ENCODE data around the gene TRMT112.
"Not testable (repeated sequence)": the region's sequence is repeated elsewhere in the genome, so short reads cannot be mapped to it uniquely, and the experiment has no call there.

The TRMT112 gene

DNA sequence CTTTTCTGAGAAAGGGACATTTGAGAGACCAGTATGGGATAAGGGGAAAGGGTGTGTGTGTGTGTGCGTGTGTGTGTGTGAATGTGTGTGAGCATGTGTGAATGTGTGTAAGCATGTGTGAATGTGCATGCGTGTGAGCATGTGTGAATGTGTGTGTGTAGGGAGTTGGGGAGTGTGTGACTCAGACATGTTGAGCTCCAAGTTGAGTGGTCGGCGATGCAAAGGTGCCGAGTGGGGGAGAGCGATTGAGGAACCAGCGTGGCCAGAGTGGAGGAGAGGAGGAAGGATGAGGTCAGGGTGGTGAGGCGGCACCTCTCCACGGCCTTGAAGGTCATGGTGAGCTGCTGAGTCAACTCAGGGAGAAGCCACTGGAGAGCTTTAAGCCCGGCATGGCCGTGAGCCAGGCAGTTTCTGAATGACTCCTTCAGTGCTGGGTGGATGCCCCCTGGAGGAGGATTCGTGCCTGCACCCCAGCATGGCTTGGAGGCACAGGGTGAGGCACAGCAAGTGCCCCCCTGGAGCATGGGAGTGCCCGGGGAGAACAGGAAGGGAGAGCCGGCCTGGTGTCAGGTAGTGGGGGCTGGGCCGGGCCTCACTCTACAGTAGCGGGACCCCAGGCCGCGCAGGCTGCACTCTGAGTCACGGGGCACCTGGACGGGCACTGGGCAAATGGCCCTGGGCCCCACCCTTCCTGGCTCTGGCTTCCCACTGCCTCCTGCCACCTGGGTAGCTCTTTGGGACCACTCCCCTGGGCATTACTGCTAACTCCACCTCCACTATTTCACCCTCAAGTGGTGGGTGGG, 14.4 kb upstream of the TRMT112 start:
- peak; percentile 44 to 69 for DNase-seq (ENCODE audit: low read depth in 2 of 2)

DNA sequence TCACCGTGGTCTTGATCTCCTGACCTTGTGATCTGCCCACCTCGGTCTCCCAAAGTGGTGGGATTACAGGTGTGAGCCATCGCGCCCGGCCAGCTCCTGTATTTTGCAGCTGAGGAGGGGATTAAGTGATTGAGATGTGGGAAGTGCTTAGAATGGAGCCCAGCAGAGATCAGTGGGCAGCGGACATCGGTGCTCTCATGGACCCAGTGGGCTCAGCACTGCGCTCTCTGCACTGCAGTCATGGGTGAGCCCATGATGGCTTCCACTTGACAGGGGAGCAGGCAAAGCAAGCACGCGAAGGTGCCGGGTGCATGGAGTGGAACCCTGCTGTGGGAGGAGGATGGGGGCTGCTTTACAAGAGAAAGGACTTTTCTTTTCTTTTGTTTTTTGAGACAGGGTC, 13.5 kb upstream of the TRMT112 start:
- no peak for DNase-seq (ENCODE audit: low read depth in 2 of 2)

- DNase-seq (ENCODE audit: low read depth in 2 of 2) = no peak
These were observed 10.6 kb upstream of the TRMT112 start for GRCh38 chr11:64327993-64328392.

DNA sequence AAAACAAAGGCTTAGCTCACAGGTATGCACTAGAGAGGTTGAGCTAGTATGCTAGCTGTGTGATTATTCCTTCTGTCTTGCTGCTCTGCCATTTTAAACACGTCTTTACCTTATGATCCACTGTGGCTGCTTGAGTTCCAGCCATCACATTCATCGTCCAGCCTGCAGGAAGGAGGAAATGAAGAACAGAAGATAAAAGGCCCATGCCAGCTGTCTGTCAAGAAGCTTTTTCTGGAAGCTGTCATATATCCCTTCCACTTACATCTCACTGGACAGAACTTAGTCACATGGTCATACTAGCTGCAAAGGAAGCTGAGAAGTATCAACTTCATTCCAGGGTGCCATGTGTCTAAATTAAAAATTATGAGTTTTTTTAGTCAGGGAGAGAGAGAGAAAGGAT, 10.0 kb upstream of the TRMT112 start:
- DNase-seq (ENCODE audit: low read depth in 2 of 2) = no peak

GRCh38 chr11:64324692-64325469, 7.5 kb upstream of the TRMT112 start:
- no peak for DNase-seq (ENCODE audit: low read depth in 2 of 2)

- not testable (repeated sequence) for DNase-seq (ENCODE audit: low read depth in 2 of 2)
These were observed 6.6 kb upstream of the TRMT112 start for GRCh38 chr11:64323984-64324383.

DNA sequence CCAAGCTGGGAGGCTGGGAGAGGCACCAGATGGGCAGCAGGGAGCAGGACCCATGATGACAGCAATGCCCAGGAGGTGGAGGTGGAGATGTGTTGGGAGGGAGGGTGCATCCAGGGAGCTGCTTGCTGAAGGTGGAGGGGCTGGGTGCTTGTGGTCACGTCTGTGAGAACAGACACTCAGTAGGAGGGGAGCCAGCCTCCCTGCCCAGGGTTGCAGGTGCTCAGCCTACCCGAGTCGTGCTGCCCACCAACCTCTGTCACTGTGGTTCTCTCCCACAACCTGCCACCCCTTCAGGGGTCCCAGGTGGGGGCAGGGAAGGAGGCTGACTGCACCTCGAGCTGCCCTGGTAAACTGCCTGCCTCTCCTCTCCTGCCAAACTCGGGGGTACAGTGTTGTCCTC, 6.0 kb upstream of the TRMT112 start:
- no peak for DNase-seq (ENCODE audit: low read depth in 2 of 2)

- no peak for DNase-seq (ENCODE audit: low read depth in 2 of 2)
These were observed 5.5 kb upstream of the TRMT112 start for GRCh38 chr11:64322925-64323260.

DNA sequence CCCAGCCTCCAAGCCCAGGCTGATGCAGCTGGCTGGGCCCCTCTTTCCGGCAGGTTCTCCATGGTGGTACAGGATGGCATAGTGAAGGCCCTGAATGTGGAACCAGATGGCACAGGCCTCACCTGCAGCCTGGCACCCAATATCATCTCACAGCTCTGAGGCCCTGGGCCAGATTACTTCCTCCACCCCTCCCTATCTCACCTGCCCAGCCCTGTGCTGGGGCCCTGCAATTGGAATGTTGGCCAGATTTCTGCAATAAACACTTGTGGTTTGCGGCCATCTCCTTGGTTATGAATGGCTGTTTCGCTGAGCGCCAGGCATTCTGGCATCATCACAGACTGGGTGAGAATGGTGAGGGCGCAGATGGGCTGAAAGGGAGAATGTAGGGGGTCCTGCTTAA, 4.2 kb upstream of the TRMT112 start:
- DNase-seq (ENCODE audit: low read depth in 2 of 2) = no peak

GRCh38 chr11:64321026-64321425, 3.7 kb upstream of the TRMT112 start:
- DNase-seq (ENCODE audit: low read depth in 2 of 2) = no peak

DNA sequence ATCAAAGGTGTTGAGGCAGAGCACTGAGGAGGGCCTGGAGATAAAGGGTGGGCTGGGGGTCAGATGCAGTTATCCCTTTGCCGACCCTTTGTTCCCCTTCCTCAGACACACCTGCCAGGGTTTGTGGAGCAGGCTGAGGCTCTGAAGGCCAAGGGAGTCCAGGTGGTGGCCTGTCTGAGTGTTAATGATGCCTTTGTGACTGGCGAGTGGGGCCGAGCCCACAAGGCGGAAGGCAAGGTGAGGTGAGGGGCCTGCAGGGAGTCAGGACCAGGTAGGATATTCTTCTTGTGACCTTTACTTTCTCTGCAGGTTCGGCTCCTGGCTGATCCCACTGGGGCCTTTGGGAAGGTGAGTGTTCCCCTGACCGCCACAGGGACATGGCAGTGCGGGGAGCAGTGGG, 3.2 kb upstream of the TRMT112 start:
- no peak for DNase-seq (ENCODE audit: low read depth in 2 of 2)

DNA sequence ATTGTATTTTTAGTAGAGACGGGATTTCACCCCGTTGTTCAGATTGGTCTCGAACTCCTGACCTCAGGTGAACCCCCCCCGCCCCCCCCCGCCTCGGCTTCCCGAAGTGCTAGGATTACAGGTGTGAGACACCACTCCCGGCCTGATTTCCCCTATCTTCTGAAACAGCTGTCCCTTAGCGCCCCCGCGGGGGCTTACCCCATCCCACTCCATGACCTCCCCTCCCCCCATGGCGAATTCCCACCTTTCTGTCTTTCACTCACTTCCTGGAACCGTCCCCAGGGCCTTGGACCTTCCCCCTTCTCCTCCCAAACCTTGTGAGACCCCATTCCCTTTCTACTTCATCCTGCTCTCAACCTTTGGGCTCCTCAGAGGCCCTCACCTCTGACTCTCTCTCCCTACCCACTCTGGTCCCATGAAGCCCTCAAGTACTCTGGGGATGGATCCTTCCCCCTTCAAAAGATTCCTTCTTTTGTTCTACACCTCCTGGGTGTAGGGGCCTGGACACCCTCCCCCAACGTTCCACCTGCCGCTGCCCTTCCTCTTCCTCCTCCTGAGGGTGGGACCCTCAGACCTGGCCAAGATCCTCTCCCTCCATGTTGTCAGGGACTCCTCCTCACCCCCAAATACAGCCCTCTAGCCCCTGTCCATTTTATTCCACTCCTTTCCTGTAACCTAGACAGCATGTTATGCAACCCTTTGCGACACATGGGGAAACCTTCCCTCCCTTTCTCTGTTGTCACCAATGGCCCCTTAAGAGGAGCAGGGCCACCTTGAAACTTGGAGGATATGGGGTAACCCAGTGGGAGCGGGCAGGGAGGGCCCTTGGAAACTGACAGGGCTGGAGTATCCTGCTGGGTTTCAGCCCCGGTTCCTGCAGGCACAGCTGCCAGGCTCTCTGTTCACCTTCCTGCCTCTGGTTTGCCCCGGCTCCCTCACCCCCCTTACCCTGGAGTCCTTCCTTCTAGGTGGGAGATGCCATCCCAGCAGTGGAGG, 1.7 kb upstream of the TRMT112 start:
- DNase-seq (ENCODE audit: low read depth in 2 of 2) = no peak

- DNase-seq (ENCODE audit: low read depth in 2 of 2) = peak; percentile 87 to 92
These were observed 804 bp upstream of the TRMT112 start, which contains the start of gene PRDX5 for GRCh38 chr11:64317961-64318765. TSS of gene PRDX5 (plus strand) at chr11:64318121. CDS start at chr11:64318216, 95 bp downstream.

GRCh38 chr11:64316672-64317324, 561 bp downstream of the TRMT112 start:
- no peak for DNase-seq (ENCODE audit: low read depth in 2 of 2)

GRCh38 chr11:64315667-64316526, 1.5 kb downstream of the TRMT112 start:
- not testable (repeated sequence) for DNase-seq (ENCODE audit: low read depth in 2 of 2)

DNA sequence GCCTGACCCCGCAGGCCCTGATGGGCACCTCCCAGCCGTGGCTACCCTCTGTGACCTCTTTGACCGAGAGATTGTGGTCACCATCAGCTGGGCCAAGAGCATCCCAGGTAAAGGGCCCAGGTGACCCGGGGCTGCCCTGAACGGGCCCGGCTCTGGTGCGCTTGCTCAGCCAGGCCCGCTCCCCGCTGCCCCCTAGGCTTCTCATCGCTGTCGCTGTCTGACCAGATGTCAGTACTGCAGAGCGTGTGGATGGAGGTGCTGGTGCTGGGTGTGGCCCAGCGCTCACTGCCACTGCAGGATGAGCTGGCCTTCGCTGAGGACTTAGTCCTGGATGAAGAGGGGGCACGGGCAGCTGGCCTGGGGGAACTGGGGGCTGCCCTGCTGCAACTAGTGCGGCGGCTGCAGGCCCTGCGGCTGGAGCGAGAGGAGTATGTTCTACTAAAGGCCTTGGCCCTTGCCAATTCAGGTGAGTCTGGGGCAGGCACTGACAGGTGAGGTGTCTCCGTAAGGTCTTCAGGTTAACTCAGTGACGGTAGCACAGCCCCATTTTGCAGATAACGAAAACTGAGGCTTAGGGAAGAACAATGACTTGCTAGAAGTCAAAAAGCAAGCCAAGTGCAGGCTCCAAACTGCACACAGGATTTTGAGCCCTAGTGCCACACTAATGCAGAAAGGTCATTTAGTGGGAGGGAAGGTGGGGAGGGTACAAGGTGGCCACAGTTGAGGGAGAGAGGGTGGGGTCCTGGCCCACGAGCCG, 2.4 kb downstream of the TRMT112 start:
- DNase-seq (ENCODE audit: low read depth in 2 of 2) = no peak

- no peak for DNase-seq (ENCODE audit: low read depth in 2 of 2)
These were observed 3.1 kb downstream of the TRMT112 start for GRCh38 chr11:64314146-64314804.

DNA sequence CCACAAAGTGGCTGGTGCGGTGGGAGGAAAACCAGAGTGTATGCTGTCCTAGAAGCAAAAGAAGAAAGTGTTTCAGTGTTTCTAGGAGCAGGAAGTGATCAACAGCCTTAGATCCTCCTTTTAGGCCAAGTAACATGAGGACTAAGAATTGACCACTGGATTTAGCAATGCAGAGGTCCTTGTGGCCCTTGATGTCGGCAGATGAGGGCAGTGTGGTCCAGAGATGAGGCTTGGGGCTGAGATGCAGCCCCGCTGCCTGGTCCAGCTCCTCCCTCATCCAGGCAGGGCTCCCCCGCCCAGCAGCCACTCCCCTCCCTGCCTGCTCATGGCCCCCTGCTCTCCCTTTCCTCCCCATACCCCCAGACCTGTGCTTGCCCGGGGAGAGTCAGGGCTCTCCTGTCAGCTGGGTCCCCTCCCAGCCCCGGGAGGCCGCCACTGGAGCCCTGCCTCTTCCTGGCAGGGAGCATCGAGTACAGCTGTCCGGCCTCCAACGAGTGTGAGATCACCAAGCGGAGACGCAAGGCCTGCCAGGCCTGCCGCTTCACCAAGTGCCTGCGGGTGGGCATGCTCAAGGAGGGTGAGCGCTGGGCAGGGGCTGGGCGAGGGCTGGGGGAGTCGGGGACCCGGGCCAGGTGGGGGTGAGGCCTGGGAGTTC, 3.7 kb downstream of the TRMT112 start:
- no peak for DNase-seq (ENCODE audit: low read depth in 2 of 2)

All from stimulated activated CD4-positive, alpha-beta T cell treated with anti-CD3 and anti-CD28 coated beads, Interleukin-12 subunit alpha, Interleukin-12 subunit beta, amount 100 ng/mL, for 24 hours (primary cell).